Fibroblast of skin of scalp (primary cell): ENCODE results near the gene C1QTNF7.
A peak's percentile ranks its signal among the peaks of the same experiment; 100 is the strongest.

Source experiments
- DNase-seq: peaks from one replicate; pipeline ENCODE4 v3.0.0-alpha.2; 2013

C1QTNF7 gene

DNA sequence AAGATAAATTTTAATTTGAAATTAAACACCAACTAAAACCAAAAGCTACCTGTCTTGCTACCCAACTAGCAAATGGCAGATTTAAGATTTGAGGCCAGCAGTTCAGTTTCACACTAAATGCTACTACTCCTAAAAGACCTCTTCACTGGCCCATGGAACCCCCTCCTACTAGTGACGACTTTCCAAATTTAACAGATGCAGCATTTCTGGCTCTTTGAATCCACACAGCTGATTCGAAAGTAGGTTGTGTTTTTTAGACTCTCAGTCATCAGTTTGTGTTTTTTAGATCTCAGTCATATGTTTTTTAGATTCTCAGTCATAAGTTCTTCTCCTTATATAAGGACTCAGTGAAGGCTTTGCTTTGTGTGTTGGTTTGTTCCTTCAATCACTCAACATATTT is 30.8 kb downstream of the C1QTNF7 start:
- DNase-seq, result no peak

DNA sequence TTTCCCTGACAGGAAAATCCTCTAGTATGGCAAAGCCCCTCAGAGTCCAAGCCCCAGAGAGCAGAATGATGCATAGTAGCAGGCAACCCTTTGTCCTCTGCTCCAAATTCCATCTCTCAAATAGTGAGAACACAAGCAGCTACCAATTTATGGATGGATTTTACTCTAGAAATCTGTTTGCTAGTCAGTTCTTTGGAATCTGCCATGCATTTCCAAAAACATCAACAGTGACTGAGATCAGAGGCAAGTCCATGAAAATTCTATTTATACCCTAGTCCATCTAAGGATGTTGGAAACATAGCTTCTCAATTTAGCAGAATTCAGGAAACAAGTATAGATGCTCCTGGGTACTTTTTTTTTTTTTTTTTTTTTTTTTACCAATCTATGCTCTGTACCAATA is 31.9 kb downstream of the C1QTNF7 start:
- peak; percentile 38 for DNase-seq

DNA sequence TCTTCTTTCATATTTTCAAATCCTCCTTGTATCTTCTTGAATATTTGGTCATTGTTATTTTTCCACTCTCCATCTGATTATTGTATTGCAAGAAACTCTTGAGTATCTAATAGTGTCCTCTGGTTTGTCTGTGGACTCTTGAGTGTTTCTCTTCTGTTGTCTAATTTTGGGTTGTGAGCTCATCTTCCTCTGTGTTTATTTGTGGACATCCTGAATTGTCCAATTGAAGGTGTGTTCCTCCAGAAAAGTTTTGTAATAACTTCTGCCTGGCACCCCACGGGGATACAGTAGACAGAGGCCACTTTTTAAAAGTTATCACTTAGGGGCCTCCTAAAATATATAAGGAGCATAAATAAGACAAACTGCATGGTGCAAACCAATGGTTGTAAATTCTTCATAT is 38.8 kb downstream of the C1QTNF7 start:
- no peak for DNase-seq

- peak; percentile 27 for DNase-seq
These were observed 41.7 kb downstream of the C1QTNF7 start, which contains the start of gene CC2D2A for GRCh38 chr4:15469402-15470127. Gene CC2D2A, plus strand, starts transcription at chr4:15469882. Its CDS starts 6,051 bp downstream, at chr4:15475933.

DNA sequence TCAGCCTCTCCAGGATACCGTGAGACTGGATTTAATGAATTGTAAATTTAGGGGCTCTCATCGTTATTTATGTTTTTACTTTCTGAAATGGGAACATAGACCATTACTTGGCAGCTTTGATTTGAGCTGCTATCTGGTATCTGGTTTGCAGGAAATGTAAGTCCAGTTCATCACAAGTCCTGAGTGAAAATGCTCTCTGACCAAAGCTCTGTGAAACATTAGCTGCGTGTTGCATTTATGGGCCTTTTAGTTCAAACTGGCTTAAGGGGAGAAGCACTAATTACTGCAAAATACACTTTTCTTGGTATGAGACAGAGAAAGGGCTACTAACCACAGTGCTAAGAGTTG is 42.3 kb downstream of the C1QTNF7 start:
- DNase-seq, result no peak

- DNase-seq, result no peak
These were observed 48.6 kb downstream of the C1QTNF7 start for GRCh38 chr4:15476396-15476795.

DNA sequence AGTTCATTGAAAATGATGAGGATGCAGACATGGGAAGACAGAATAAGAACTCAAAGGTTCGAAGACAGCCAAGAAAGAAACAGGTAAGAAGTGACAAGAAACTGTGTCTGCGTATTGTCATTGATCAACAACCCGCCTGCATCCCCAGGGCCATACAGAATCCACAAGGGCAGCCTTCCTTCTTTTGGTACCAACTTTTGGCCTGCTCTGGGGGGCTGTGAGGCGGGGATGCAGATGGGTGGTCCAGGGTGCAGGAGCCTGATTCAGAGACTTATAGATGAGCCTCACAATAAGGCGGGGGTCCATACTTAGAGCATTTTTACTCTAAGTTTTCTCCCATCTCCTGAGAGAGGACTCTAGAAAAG is 50.9 kb downstream of the C1QTNF7 start:
- DNase-seq, result no peak

DNA sequence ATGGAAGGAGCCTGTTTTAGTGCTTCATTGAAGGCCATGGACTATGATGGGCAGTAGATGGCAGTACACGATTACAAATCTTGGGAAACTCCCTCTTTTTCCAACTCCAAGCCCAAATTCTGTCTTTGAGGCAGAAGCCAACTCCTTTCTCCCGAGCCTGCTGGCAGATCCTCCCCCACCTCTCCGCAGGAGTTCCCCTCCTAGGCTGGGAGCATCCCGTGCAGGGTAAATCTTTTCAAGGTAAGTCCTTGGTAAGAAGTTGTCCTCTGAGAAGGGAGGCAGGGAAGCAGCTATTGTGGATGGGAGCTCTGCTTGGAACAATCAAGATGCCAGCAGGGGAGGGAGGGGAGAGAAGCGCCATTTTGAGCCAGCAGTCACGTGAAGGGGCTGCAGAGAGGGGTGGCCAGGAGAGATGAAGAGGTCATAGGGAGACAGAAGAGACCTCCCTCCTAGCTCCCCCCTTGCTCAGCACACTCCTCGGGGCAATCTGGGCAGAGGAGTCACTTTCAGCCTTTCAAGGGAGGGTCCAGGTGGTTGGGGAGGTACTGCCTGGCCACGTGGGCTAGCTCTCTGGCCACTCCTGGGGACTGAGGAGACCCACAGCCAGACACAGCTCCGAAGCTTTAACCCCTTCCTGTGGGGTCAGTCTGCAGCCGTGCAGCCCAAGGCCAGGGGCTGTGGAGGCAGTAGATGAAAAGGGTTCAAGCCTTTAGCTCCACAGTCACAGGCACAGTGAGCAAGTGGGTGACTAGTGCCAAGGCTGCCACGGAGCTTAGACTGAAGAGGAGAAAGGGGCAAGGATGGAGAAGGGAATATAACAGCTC is 51.5 kb downstream of the C1QTNF7 start:
- DNase-seq, result peak; percentile 87

DNA sequence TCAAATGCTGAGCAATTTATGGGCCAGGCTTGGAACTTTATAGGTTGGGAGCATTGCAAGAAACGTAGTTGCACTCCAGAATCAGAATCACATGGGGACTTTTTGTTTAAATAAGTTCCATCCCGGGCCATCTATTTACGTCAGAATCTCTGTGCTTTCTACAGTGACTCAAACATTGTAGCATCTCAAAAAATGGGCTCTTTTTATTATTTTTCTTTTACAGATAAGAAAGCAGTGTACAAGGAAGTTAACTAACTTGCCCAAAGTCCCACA is 52.0 kb downstream of the C1QTNF7 start:
- peak; percentile 31 for DNase-seq

DNA sequence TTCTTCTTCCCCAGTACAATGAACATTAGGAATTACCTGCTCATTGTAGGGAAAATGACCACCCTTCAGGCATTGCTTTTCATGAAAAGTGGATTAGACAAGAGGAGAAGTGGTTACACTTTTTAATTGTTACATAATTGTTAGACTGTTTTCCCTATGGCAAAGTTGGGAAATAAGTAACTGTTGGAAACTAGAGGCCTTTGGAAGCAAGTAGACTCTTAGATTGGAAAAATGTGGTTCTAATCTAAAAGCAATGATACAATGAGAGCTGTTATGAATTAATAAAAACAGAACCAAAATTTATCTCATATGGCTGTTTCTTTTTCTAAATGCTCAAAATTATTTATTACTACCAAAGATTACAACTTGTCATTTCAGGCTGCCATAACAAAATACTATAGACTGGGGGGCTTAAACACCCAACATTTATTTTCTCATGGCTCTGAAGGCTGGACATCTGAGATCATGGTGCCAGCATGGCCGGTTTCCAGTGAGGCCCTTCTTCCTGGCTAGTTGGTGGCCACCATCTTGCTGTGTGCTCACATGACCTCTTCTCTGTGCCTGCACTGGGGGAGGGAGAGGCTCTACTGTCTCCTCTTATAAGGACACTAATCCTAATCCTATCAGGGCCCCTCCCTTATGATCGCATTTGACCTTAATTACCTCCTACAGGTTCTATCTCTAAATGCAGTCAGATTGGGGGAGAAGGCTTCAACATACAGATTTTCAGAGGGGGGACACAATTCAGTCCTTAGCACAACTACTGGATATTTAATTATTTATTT is 54.3 kb downstream of the C1QTNF7 start:
- no peak for DNase-seq

GRCh38 chr4:15482842-15483241 is 55.0 kb downstream of the C1QTNF7 start:
- peak; percentile 19 for DNase-seq

GRCh38 chr4:15488136-15488535 is 60.3 kb downstream of the C1QTNF7 start:
- no peak for DNase-seq

- peak; percentile 87 for DNase-seq
These were observed 61.0 kb downstream of the C1QTNF7 start for GRCh38 chr4:15488658-15489470.

GRCh38 chr4:15489551-15489950 is 61.7 kb downstream of the C1QTNF7 start:
- DNase-seq, result no peak

DNA sequence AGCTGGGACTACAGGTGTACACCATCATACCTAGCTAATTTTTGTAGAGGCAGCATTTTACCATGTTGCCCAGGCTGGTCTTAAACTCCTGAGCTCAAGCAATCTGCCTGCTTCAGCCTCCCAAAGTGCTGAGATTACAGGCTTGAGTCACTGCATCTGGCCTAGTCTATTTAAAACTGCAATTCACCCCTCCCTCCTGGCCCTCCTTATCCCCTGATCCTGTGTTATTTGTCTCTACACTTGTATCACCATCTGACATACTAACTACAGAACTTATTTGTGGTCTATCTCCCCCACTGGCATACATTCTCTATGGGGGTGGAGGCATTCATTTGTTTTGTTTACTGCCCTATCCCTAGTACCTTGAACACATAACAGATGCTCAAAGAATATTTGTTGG is 65.6 kb downstream of the C1QTNF7 start:
- no peak for DNase-seq

DNA sequence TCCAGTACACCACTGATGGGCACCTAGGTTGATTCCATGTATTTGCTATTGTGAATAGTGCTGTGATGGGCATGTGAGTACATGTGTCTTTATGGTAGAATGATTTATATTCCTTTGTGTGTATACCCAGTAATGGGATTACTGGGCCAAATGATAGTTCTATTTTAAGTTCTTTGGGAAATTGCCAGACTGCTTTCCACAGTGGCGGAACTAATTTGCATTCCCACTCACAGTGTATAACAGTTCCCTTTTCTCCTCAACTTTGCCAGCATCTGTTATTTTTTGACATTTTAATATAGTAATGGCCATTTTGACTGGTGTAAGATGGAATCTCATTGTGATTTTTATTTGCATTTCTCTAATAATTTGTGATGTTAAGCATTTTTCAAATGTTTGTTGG is 67.8 kb downstream of the C1QTNF7 start:
- peak; percentile 49 for DNase-seq
